HG03025 (cell line): ENCODE measurements around the gene EIF4G3.
A peak's percentile ranks its signal among the peaks of the same experiment; 100 is the strongest.

ENCODE experiments used
- ATAC-seq: cut with Tn5 transposase; IDR thresholded peaks from one replicate; pipeline ENCODE4 v1.9.1; 2021; ENCODE audit warnings: mild to moderate bottlenecking, moderate library complexity; ENCODE audit not compliant: unreplicated experiment, low FRiP score

EIF4G3 gene

DNA sequence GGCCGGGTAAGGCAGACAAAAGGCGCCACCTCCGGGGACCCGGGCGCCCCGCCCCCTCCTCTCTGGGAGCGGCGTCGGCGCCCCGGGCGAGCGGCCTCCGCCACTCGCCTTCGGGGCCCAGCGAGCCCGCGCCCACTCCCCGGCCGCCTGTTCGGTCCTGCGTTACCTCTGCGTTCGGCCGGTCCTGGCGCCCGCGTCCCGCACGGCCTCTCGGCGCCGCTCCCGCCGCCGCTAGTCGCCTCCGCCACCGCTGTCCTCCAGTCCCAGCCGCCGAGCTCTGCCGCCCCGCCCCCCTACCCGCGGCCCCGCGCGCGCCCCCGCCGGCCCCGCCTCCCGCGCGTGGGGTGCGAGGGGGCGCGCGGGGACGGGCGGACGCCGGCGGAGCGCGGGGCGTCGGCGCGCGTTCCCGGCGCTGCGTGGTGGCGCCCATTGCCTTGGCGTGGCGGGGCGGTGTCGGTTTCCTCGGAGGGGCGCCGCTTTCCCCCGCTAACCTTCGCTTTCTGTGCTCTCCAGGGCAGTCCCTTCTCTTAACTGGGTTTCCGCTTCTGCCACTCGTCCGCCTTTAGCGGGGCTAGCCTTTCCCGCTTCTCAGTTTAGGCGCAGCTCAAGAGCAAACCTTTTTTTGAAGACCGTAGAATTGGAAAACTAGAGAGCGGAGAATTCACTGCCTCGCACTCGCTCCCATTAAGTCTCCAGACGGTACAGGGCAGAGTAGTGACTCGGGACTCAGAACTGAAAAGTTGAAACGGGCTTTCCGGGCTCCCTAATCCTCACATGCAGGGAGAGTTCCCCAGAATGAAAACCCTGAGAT lies 389.5 kb downstream of the EIF4G3 start, which contains the start of gene HP1BP3:
Gene HP1BP3 (minus strand): TSS at position 279 of the 811 bp plus-strand sequence. CDS start 6,867 bp downstream, outside the sequence.
- peak; percentile 40 for ATAC-seq

GRCh38 chr1:20786253-20787028 lies 390.3 kb downstream of the EIF4G3 start:
- peak; percentile 69 for ATAC-seq

DNA sequence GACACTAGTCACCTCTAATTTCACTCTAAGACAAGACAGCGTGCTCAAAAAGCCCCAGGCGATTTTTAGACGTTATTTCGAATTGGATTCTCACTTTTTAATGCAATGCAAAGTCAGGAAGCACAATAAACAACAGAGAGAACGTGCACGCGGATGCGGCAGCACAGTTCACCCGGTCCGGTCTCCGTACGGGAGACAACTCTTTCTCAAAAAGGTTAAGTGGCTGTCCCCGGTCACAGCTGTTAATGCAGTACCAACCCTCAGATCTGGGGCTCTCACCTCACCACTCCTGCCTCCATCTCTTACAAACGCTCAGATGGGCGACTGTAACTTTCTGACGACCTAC lies 390.8 kb downstream of the EIF4G3 start:
- peak; percentile 1 for ATAC-seq

DNA sequence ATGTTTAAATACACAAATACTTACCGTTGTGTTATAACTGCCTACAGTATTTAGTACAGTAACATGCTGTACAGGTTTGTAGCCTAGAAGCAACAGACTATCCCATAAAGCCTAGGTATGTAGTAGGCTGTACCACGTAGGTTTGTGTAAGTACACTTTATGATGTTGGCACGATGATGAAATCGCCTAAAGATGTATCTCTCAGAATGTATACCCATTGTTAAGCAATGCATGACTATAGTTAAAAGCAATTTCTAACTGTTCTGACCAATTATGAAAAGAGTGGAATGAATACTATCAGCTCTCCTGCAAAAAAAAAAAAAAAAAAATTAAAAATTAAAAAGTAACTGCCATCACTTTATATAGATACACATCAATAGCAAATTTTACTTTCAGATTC lies 401.0 kb downstream of the EIF4G3 start:
- no peak for ATAC-seq

DNA sequence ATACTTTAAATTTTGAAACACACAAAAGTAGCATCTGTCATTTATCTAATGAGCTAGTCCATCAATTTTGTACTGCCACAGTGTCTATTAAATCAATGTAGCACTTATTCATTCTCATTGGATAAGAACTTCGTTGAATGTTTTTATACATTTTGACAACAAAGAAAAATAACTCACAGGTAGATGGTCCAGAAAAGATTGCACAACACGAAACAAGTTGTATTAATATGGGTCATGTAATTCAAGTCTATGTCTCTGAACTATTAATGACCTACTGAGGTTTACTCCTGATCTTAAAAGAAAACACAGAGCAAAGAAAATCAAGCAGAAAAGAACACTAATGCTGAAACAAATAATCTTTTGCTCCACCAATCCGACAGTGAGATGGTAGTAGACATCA lies 404.9 kb downstream of the EIF4G3 start:
- no peak for ATAC-seq

DNA sequence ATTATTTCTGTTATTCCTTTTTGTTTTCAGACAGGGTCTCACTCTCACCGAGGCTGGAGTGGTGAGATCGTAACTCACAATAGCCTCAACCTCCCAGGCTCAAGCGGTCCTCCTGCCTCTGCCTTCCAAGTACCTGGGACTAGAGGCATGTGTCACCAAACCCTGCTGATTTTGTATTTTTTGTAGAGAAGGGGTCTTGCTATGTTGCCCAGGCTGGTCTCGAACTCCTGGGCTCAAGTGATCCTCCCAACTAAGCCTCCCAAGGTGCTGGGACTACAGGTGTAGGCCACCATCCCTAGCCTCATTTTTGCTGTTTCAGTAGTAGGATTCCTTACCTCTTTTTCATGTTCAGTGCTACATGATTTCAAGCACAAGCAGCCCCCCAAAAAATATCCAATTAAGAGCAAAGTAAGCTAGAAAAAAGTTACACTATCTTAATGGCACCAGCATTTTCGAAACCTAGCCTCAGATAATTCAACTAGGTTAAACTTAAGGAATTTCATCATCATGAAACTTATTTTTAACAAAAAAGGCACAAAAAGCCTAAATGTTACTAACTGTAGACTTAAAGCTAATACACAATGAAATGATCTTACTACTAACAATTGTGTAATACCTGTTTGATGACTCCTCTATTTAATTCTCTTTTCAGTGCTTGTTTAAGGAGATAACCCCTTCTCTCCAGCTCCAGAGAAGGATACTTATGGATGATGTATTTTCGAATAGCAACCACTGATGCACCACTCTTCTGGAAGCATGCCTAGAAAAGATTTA lies 406.2 kb downstream of the EIF4G3 start:
- no peak for ATAC-seq

- no peak for ATAC-seq
These were observed 409.4 kb downstream of the EIF4G3 start for GRCh38 chr1:20767271-20767670.

DNA sequence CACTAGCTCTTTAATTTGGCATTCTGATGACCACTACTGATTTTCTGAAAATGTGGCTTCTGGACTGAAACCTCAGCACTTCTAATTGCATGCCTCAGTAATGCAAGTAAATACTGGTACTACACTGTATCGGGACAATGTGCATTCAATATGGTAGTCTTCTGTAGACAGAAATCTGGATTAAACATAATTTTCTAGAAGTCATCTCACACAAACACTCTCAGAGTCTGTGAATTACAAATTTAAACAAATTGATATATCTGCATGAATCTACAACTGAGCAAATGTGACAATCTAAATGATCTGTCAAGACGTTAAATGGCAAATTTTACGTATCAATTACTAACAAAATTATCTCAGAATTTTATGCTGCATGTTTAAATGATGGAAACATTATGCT lies 413.3 kb downstream of the EIF4G3 start:
- no peak for ATAC-seq

DNA sequence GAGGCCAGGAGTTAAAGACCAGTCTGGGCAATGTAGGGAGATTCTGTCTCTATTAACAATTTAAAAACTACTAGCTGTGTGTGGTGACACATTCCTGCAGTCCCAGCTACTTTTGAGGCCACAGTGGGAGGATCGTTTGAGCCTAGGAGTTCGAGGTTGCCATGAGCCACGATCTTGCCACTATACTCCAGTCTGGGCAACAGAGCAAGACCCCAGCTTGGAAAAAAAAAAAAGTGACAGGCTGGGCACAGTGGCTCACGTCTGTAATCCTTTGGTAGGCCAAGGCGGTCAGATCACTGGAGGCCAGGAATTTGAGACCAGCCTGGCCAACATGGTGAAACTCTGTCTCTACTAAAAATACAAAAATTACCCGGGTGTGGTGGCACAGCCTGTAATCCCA lies 416.4 kb downstream of the EIF4G3 start:
- no peak for ATAC-seq
